Measurements from ENCODE around the gene DOCK3.

DNA sequence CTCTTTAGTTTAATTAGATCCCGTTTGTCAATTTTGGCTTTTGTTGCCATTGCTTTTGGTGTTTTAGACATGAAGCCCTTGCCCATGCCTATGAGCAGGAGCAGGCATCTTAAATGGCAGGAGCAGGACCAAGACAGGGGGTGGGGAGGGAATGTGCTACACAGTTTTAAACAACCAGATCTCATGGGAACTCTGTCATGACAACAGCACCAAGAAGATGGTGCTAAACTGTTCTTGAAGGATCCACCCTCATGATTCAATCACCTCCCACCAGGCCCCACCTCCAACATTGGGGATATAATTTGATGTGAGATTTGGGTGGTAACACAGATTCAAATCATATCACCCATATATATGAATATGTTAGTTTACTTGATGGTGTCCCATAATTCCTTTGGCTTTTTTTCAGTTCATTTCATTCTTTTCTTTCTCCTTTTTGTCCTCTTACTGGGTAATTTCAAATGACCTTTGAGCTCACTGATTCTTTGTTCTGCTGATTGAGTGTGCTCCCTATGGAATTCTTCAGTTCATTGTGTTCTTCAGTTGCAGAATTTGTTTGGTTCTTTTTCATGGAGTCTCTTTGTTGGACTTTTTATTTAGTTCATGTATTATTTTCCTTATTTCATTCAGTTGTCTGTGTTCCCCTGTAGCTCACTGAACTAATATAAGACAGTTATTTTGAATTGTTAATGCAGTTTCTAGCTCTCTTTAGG, 62.6 kb downstream of the DOCK3 start:
- TF ChIP-seq, protein P1, sequence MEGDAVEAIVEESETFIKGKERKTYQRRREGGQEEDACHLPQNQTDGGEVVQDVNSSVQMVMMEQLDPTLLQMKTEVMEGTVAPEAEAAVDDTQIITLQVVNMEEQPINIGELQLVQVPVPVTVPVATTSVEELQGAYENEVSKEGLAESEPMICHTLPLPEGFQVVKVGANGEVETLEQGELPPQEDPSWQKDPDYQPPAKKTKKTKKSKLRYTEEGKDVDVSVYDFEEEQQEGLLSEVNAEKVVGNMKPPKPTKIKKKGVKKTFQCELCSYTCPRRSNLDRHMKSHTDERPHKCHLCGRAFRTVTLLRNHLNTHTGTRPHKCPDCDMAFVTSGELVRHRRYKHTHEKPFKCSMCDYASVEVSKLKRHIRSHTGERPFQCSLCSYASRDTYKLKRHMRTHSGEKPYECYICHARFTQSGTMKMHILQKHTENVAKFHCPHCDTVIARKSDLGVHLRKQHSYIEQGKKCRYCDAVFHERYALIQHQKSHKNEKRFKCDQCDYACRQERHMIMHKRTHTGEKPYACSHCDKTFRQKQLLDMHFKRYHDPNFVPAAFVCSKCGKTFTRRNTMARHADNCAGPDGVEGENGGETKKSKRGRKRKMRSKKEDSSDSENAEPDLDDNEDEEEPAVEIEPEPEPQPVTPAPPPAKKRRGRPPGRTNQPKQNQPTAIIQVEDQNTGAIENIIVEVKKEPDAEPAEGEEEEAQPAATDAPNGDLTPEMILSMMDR (IDR thresholded peaks at IDR 0.05), result no peak
- TF ChIP-seq EP300 (IDR thresholded peaks at IDR 0.05), result no peak
